ENCODE measurements around the gene FAM81B.

The FAM81B gene

GRCh38 chr5:95484421-95484820, 93.3 kb downstream of the FAM81B start:
- no peak for TF ChIP-seq CTCF (IDR thresholded peaks at IDR 0.05; ENCODE audit: low read depth, low read length, missing control alignments)
- in situ Hi-C loops (cut with HindIII; ENCODE audit: low sequenced_read_pairs) = no loop called here
- DNase-seq (ENCODE audit: low read depth) = no peak
- H3K4me3 ChIP-seq (ENCODE audit: low read depth, low read length) = no peak overlapping the region

GRCh38 chr5:95486191-95486590, 95.0 kb downstream of the FAM81B start:
- no peak for TF ChIP-seq CTCF (IDR thresholded peaks at IDR 0.05; ENCODE audit: low read depth, low read length, missing control alignments)
- in situ Hi-C loops (cut with HindIII; ENCODE audit: low sequenced_read_pairs) = no loop called here
- DNase-seq (ENCODE audit: low read depth) = no peak
- H3K4me3 ChIP-seq (ENCODE audit: low read depth, low read length) = no peak overlapping the region

- in situ Hi-C loops (cut with HindIII; ENCODE audit: low sequenced_read_pairs) = no loop called here
- DNase-seq (ENCODE audit: low read depth) = no peak
- no peak for TF ChIP-seq CTCF (IDR thresholded peaks at IDR 0.05; ENCODE audit: low read depth, low read length, missing control alignments)
- no peak overlapping the region for H3K4me3 ChIP-seq (ENCODE audit: low read depth, low read length)
Observed at GRCh38 chr5:95487880-95488279, 96.7 kb downstream of the FAM81B start.
